Endodermal cell (in vitro differentiated cells): ENCODE measurements around the gene ABCG1. TPM values are rescaled to one million over a fixed set of nuclear protein-coding genes. Genes with fewer than 3 reads are reported as not detected.

ENCODE experiments used
- DNase-seq: peaks from one replicate; pipeline ENCODE4 v3.0.0-alpha.2; 2017
- H3K27ac ChIP-seq: 2 replicates; pipeline ENCODE4 v1.5.1; 2013; ENCODE audit warnings: mild to moderate bottlenecking, low read depth, low read length, moderate library complexity
- H3K27me3 ChIP-seq: 2 replicates; pipeline ENCODE4 v1.6.1; 2013; ENCODE audit warnings: mild to moderate bottlenecking, low read length, moderate library complexity; ENCODE audit not compliant: insufficient read depth, control insufficient read depth, poor library complexity, severe bottlenecking
- H3K36me3 ChIP-seq: 2 replicates; pipeline ENCODE4 v1.7.0; 2013; ENCODE audit warnings: mild to moderate bottlenecking, low read length, moderate library complexity; ENCODE audit not compliant: control insufficient read depth, insufficient read depth
- H3K4me1 ChIP-seq: one replicate; pipeline ENCODE4 v1.7.0; 2013; ENCODE audit warnings: low read length; ENCODE audit not compliant: control insufficient read depth, insufficient read depth
- H3K4me3 ChIP-seq: 2 replicates; pipeline ENCODE4 v1.5.1; 2013; ENCODE audit warnings: mild to moderate bottlenecking, low read length, moderate library complexity
- H3K9ac ChIP-seq: 2 replicates; pipeline ENCODE4 v1.6.1; 2013; ENCODE audit warnings: mild to moderate bottlenecking, low read length, moderate library complexity; ENCODE audit not compliant: poor library complexity, severe bottlenecking; ENCODE audit errors: extremely low read depth
- H3K9me3 ChIP-seq: 2 replicates; pipeline ENCODE4 v1.6.1; 2013; ENCODE audit warnings: mild to moderate bottlenecking, low read length, moderate library complexity; ENCODE audit not compliant: control insufficient read depth
- H3K27ac Mint-ChIP-seq: 2 replicates; pipeline ENCODE4 v1.8.0; 2020; ENCODE audit warnings: mixed read lengths
- H3K27me3 Mint-ChIP-seq: 2 replicates; pipeline ENCODE4 v1.8.0; 2021; ENCODE audit warnings: mild to moderate bottlenecking, mixed read lengths; ENCODE audit not compliant: insufficient read depth
- H3K36me3 Mint-ChIP-seq: 2 replicates; pipeline ENCODE4 v1.8.0; 2020; ENCODE audit warnings: low read depth, mixed read lengths
- H3K4me1 Mint-ChIP-seq: 2 replicates; pipeline ENCODE4 v1.8.0; 2020; ENCODE audit warnings: mixed read lengths
- H3K4me3 Mint-ChIP-seq: 2 replicates; pipeline ENCODE4 v1.8.0; 2020; ENCODE audit warnings: mild to moderate bottlenecking, moderate library complexity, mixed read lengths
- H3K9me3 Mint-ChIP-seq: 2 replicates; pipeline ENCODE4 v1.8.0; 2020; ENCODE audit warnings: mild to moderate bottlenecking, mixed read lengths
- WGBS, 2 experiments: methylation state at CpG; one replicate each; pipeline versions ENCODE4 v1.1.5 to v1.1.7; 2013; ENCODE audit warnings: missing lambda C conversion rate in 2 of 2, mixed read lengths in 1 of 2; ENCODE audit not compliant: insufficient coverage in 1 of 2, insufficient read length in 1 of 2; 5-methylcytosine and 5-hydroxymethylcytosine counted together
- total RNA-seq, 2 donors: library from RNA; stranded (reverse); fragmentation: NEBNext Ultra II Directional in 1 of 2; extraction: Animal tissue kit (Norgen Biotek cat#: 25700) in 1 of 2; gene quantifications; 2 replicates in 1 of 2; 3 replicates in 1 of 2; pipeline ENCODE4 v1.2.1, GENCODE V29; 2021
- TF ChIP-seq, protein P1 (sequence below): fragments of 200-600 bp; sonication (generic); conservative IDR thresholded peaks from 2 replicates; pipeline ENCODE4 v1.5.0; 2021; ENCODE audit warnings: antibody characterized with exemption, mild to moderate bottlenecking

Gene ABCG1
- total RNA-seq, 2 donors from 2014 or later: 1.6 to 5.4 TPM

DNA sequence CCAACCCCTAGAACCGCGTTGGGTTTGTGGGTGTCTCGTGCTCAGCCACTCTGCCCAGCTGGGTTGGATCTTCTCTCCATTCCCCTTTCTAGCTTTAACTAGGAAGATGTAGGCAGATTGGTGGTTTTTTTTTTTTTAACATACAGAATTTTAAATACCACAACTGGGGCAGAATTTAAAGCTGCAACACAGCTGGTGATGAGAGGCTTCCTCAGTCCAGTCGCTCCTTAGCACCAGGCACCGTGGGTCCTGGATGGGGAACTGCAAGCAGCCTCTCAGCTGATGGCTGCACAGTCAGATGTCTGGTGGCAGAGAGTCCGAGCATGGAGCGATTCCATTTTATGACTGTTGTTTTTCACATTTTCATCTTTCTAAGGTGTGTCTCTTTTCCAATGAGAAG, 77.6 kb downstream of the ABCG1 start:
- Histone ChIP-seq H3K27me3 (no peaks in the 10 kb centered on the region), H3K4me1 (peaks cover 11% of the 10 kb centered on the region), H3K27ac (no peak overlapping the region), H3K36me3 (no peaks in the 10 kb centered on the region), H3K4me3 (no peak overlapping the region), H3K9ac (no peak overlapping the region), H3K9me3 (no peaks in the 10 kb centered on the region)
- Mint-ChIP-seq H3K36me3 (no peaks in the 10 kb centered on the region), H3K4me3 (no peak overlapping the region), H3K27me3 (no peaks in the 10 kb centered on the region), H3K27ac (no peak overlapping the region), H3K9me3 (no peaks in the 10 kb centered on the region), H3K4me1 (peaks cover 23% of the 10 kb centered on the region)
- TF ChIP-seq, protein P1, sequence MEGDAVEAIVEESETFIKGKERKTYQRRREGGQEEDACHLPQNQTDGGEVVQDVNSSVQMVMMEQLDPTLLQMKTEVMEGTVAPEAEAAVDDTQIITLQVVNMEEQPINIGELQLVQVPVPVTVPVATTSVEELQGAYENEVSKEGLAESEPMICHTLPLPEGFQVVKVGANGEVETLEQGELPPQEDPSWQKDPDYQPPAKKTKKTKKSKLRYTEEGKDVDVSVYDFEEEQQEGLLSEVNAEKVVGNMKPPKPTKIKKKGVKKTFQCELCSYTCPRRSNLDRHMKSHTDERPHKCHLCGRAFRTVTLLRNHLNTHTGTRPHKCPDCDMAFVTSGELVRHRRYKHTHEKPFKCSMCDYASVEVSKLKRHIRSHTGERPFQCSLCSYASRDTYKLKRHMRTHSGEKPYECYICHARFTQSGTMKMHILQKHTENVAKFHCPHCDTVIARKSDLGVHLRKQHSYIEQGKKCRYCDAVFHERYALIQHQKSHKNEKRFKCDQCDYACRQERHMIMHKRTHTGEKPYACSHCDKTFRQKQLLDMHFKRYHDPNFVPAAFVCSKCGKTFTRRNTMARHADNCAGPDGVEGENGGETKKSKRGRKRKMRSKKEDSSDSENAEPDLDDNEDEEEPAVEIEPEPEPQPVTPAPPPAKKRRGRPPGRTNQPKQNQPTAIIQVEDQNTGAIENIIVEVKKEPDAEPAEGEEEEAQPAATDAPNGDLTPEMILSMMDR: no peak
- no peak for DNase-seq
- 95 to 96% methylated on average over 6 to 7 of the region's 7 CpGs for WGBS, 2 experiments

DNA sequence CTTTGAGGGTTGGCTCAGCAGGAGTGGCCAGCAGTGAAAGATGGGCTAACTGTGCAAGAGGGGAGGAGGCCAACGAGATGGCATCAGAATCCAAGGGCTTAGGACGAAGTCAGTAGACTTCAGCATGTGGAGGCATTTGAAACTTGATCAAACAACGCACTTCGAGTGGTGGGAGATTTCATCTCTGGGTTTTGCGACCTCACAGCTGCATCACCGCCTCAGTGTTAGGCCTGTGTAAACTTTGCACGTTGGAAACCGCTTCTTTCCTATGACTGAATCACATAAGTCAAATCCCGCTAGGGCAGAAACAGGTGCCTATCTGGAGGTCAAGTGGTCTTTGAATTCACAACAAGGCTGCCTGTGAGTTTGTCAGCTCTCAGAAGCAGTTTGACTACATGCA, 78.4 kb downstream of the ABCG1 start:
- no peak overlapping the region for H3K9ac ChIP-seq
- TF ChIP-seq, protein P1: no peak
- H3K27me3 ChIP-seq: no peaks in the 10 kb centered on the region
- H3K27ac Mint-ChIP-seq: no peak overlapping the region
- WGBS, 2 experiments: 85 to 91% methylated on average over 9 of the region's 9 CpGs
- no peaks in the 10 kb centered on the region for H3K9me3 ChIP-seq
- peaks cover 11% of the 10 kb centered on the region for H3K4me1 ChIP-seq
- no peak overlapping the region for H3K4me3 Mint-ChIP-seq
- no peak overlapping the region for H3K27ac ChIP-seq
- H3K27me3 Mint-ChIP-seq: no peaks in the 10 kb centered on the region
- H3K36me3 ChIP-seq: no peaks in the 10 kb centered on the region
- H3K9me3 Mint-ChIP-seq: no peaks in the 10 kb centered on the region
- no peak for DNase-seq
- no peaks in the 10 kb centered on the region for H3K36me3 Mint-ChIP-seq
- no peak overlapping the region for H3K4me3 ChIP-seq
- peaks cover 23% of the 10 kb centered on the region for H3K4me1 Mint-ChIP-seq

DNA sequence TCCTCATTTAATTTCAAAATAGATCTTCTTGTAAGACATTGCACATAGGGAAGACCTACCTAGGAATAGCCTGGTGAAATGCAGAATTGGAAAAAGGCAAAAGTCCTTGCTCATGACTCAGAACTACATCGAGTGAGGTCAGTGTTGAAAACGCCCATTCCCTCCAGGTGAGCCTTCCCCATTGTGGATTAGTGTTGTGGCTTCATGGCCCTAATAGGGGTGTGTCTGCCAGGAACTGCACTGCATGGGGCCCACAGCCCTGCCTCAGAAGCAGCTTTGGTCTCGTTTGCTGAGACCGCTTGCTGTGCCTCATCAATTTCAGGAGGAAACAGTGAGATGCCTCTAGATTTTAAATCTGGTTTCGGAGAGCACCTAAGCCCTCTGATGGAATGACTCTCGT, 79.3 kb downstream of the ABCG1 start:
- Histone ChIP-seq H3K9ac (no peak overlapping the region), H3K4me1 (peaks cover 11% of the 10 kb centered on the region), H3K36me3 (no peaks in the 10 kb centered on the region), H3K27ac (no peak overlapping the region), H3K4me3 (no peak overlapping the region), H3K27me3 (no peaks in the 10 kb centered on the region), H3K9me3 (no peaks in the 10 kb centered on the region)
- WGBS, 2 experiments: 42 to 60% methylated on average over 4 to 6 of the region's 6 CpGs
- peaks cover 23% of the 10 kb centered on the region for H3K4me1 Mint-ChIP-seq
- H3K4me3 Mint-ChIP-seq: no peak overlapping the region
- DNase-seq: peak; percentile 88
- H3K9me3 Mint-ChIP-seq: no peaks in the 10 kb centered on the region
- peak overlapping the region; percentile 42 for H3K27ac Mint-ChIP-seq
- no peaks in the 10 kb centered on the region for H3K27me3 Mint-ChIP-seq
- no peaks in the 10 kb centered on the region for H3K36me3 Mint-ChIP-seq
- TF ChIP-seq, protein P1: no peak
